EH (cell line): ENCODE data around the gene LGALS9.
A peak's percentile ranks its signal among the peaks of the same experiment; 100 is the strongest.

Experiments
- DNase-seq: peaks from one replicate; pipeline ENCODE4 v3.0.0-alpha.2; 2015; ENCODE audit warnings: low read depth

Gene LGALS9

GRCh38 chr17:27630607-27631410 is at the start of gene LGALS9:
Gene LGALS9, plus strand, starts transcription at chr17:27631188. Its CDS starts 78 bp downstream, at chr17:27631266.
- peak; percentile 66 for DNase-seq

- DNase-seq, result no peak
These were observed 48.3 kb upstream of the LGALS9 start for GRCh38 chr17:27582696-27583095.

DNA sequence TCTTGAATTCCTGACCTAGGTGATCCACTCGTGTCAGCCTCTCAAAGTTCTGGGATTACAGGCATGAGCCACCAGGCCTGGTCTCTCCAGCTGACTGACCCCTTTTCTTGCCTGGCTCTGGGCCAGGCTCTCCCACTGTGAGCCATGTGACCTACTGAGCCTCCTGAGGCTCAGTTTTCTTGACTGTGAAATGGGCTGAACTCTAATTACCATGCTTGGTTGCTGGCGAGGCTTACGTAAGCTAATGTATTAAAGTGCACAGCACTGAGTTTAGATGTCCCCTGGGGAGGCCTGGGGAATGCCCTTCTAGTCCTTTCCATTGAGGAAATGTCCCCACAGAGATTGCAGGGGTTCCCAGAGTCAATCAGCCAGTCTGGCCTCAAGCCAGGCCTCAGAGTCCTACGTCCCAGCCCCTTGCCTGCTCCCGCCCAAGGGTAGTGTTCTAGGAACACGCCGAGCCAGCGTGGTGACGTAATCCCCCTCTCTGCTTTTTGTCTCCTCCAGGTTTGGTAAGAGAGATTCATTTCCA is 45.8 kb upstream of the LGALS9 start:
- no peak for DNase-seq

GRCh38 chr17:27585792-27586191 is 45.2 kb upstream of the LGALS9 start:
- DNase-seq, result no peak

GRCh38 chr17:27586203-27586721 is 44.7 kb upstream of the LGALS9 start:
- DNase-seq, result peak; percentile 88

DNA sequence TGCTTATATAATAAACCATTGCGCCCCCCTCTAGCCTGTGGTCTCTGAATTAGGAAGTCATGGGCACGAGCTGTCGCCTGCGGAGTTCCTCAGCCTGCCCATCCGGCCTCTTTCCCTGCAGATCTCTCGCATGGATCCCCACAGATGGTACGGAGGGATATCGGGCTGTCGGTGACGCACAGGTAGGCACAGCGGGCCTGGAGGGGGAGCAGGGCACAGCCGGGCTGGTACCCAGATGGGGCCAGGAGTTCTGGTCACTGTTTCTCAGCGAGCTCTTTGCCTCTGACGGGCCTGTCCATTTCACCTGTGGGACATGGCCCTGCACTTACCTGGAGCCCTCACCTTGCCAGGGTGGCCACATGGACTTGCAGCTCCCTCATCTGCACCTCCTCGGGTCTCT is 42.6 kb upstream of the LGALS9 start:
- no peak for DNase-seq

DNA sequence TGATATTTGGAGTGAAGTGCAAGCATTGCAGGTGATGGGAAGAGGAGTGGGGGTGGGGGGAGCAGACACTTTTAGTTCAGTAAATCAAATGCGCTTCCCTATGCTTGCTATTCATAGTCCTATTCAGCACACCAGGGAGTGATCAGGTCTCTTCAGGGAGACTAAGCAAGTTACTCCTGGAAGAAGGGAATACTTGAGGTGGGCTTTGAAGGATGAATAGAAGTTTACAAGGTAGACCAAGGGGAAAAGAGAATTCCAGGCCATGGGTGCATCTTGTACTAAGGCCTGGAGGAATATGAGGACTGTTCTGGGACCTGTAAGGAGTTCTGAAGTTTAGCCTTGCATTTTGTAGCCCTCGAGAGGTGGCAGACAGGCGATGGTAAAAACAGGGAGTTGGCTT is 40.1 kb upstream of the LGALS9 start:
- DNase-seq, result no peak

DNA sequence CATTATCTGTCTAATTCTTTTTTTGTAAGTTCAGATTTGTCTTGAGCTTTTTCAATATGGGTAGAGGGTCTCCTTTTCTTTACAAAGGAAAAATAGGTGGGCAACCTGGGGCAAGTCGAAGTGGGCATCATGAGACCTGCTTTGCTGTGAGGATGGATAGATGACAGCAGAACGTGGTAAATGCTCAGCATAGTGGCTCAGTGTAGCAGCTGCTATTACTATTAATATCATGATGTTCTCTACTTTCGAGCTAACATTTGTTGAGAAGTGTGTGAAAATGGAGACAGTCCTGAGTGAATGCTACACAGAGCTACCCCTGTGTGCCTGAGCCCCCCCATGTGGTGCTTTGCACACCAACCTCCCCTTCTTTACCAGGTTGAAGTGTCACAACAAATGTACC is 39.0 kb upstream of the LGALS9 start:
- DNase-seq, result no peak

DNA sequence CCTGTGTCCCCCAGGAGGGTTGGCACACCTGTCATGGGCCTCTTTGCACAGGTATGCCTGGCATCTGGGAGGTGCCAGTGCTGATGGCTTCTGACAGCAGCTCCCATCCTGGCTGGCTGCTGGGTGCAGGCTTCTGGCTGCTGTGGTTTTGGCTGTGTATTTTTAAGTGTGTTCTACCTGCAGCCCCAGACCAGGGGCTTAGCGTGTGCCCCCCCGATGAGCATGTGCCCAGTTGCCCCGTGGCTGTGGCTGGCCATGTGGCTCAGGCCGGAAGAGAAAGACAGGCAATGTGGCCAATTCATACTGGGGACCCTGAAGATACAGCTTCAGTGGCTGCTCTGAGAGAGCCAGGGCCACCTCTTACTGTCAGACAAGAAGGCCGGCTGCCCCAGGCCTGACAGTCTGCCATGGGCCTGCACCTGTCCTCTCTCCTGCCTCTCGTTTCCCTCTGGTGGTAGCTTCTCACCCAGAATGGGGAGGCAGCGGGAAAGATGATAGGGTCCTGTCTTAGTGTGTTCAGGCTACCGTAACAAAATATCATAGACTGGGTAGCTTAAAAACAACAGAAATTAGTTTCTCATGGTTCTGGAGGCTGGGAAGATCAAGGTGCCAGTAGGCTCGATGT is 37.6 kb upstream of the LGALS9 start:
- no peak for DNase-seq

DNA sequence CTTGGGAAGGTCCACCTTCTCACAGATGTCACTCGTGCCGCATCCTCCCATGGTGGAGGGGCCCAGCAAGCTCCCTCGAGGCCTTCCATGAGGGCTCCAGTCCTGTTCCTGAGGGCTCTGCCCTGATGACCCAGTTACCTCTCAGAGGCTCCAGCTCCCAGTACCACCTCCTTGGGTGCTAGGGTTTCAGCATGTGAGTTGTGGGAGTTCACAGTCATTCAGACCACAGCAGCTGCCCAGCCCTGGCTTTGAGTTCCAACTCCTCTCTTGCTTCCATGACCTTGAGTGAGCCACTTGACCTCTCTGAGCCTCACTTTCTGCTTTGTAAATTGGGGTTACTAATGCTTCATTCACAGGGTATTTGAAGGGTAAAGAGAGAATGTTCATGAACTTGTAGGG is 37.1 kb upstream of the LGALS9 start:
- no peak for DNase-seq

GRCh38 chr17:27595208-27595607 is 35.8 kb upstream of the LGALS9 start:
- no peak for DNase-seq

DNA sequence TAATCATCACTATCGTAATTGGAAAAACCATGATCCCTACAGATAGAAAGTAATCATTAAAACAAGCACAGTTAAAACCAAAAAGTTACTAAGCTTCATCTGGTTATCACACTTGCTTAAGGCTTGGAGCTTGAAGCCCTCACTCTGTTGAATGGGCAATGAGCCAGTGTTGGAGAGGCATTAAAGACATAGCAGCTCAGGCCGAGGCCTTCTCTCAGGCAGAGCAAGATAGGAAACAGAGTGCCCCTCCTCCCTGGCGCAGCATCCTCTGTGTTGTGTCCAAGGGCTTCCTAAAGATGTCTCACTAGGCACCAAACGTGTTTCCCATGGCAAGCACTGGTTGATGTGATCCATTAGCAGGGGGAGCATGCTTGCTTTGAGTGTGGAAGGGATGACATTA is 34.9 kb upstream of the LGALS9 start:
- DNase-seq, result no peak

DNA sequence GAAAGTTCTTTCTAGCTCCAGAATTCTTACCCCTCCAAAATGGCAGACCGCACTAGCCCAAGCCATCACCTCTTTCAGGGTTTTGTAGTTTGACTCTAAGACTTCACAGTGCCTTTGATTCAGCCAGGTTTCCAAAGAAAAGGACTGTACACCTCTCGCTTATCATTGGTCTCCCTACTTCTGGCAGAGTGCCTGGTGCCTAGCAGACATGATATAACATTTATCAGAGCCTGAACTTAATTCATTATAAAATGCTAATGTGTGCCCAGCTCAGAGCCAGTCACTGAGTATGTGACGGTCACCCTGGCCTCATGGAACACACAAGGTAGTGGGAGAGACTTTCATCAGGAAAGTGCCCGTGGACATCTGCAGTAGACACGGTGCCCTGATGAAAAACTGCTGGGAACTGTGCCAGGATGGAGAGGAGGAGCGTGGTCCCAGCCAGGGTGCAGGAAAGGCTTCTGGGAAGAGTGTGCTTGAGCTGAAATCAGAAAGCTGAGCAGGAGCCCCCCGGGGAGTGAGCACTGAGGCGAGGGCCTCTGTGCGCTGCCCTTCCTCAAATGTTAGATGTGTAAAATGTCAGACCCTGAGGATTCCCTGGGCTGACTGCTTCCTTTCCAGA is 34.3 kb upstream of the LGALS9 start:
- peak; percentile 20 for DNase-seq

- no peak for DNase-seq
These were observed 33.8 kb upstream of the LGALS9 start for GRCh38 chr17:27597188-27597580.

DNA sequence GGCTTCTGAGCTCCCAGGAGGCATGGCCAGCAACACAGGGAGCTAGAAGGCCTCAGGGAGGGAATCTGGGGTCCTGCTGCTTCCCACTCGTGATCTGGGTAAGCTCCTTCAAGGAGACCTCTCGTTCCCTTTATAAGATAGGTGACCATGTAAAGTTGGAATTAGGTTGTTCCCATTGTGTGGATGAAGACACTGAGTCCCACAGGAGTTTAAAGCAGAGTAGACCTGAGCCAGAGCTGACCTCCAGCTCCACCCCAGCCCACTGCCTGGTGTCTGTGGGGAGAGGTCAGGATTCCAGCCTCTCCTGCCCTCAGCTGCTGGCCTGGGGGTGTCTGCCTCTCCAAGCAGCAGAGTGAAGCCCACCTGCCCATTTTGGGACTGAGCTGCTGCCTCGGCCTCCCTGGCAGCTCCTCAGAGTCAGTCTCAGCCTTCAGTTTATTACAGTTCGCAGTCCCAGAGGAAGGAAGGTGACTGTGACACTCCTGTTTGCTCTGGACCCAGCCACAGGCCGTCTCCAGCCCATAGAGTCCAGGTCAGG is 33.1 kb upstream of the LGALS9 start:
- DNase-seq, result no peak

GRCh38 chr17:27598337-27599050 is 32.5 kb upstream of the LGALS9 start:
- no peak for DNase-seq

- no peak for DNase-seq
These were observed 30.5 kb upstream of the LGALS9 start for GRCh38 chr17:27600471-27600870.

DNA sequence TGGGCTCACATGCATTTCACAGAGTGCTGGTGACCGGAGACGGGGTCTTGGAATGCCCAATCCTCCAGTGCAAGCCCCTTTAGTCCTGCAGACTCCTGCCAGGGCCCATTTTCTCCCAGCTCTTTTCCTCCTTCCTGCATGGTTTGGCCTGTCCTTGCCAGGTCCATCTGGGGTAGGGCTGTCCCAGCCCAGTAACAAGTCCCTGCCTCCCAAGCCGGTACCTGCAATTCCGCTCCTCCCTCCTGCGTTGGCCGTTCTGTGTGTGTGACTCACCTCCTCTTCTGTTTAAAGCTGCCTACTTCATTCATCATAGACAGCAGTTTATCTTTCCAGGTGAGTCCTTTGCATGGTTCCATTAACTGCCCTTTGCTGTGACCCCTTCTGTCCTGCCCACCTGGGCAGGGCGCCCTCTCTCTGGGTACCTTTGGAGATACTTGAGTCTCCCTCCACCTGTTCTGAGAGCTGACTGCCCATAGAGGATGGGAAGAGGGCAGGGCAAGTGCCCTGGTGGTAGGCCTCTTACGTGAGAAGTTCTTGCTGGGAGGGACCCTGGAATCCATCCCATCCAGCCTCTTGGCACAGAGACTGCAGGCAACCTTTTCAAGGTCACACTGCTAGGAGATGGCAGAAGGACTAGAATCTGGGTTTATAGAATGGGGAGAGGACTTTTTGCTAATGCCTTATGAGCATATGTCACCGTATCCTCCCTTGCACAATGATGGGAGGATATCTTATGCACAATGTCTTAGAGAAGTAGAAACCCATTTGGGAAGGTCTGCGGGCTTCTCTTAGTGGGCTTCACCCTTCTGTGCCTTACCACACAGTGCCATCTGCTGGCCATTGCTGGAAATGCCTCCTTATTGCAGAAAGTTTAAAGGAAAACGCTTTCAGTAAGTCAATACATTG is 29.7 kb upstream of the LGALS9 start:
- DNase-seq, result peak; percentile 76

- DNase-seq, result no peak
These were observed 29.0 kb upstream of the LGALS9 start for GRCh38 chr17:27601975-27602302.

GRCh38 chr17:27602721-27603420 is 28.1 kb upstream of the LGALS9 start:
- peak; percentile 70 for DNase-seq
